HAP-1 (cell line): Measurements from ENCODE around the gene CLTA.

Experiments used
- DNase-seq, 2 experiments: peaks; one replicate each; pipeline ENCODE4 v3.0.0-alpha.2; 2016 to 2020; ENCODE audit warnings: low spot score in 2 of 2
- H3K27me3 ChIP-seq: fragments of 250-450 bp; sonication (Bioruptor Pico); 2 replicates; pipeline ENCODE4 v1.5.1; 2020; ENCODE audit warnings: low read depth, mild to moderate bottlenecking, moderate library complexity
- H3K36me3 ChIP-seq: fragments of 250-450 bp; sonication (Bioruptor Pico); replicated peaks from 2 replicates; pipeline ENCODE4 v1.5.1; 2020; ENCODE audit warnings: mild to moderate bottlenecking
- H3K4me1 ChIP-seq: fragments of 250-450 bp; sonication (Bioruptor Pico); 2 replicates; pipeline ENCODE4 v1.5.1; 2020; ENCODE audit warnings: mild to moderate bottlenecking
- H3K4me3 ChIP-seq: fragments of 250-450 bp; sonication (Bioruptor Pico); 2 replicates; pipeline ENCODE4 v1.5.1; 2020; ENCODE audit warnings: mild to moderate bottlenecking, moderate library complexity
- H3K9me3 ChIP-seq: fragments of 250-450 bp; sonication (Bioruptor Pico); 2 replicates; pipeline ENCODE4 v1.5.1; 2020; ENCODE audit warnings: mild to moderate bottlenecking, moderate library complexity
- in situ Hi-C: fragments of 300-500 bp; cut with MboI; formaldehyde crosslinking; loops from 3 replicates; pipeline ENCODE4 v1.14.3; 2020; ENCODE audit warnings: low sequenced_read_pairs, inconsistent platforms, mixed read lengths

Gene CLTA

DNA sequence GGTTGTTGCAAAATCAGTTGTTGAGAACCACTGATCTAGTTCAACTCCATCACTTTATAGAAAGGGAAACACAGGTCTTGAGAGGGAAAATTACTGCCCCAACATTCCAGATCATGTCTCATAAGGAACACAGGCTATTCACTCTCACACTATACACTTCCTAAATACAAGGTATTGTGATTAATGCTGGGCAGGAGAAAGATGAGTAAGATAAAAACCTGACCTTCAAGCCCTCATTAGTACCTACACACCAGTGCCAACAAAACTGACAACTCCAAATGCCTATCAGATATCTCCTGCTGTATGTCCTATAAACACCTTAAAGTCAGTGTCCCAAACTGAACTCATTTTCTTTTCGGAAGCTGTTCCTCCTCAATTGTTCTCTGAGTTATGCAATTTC lies 59.4 kb downstream of the CLTA start:
- in situ Hi-C loops: no loop called here
- no peaks in the 10 kb centered on the region for H3K27me3 ChIP-seq
- no peaks in the 10 kb centered on the region for H3K9me3 ChIP-seq
- H3K36me3 ChIP-seq: peaks cover 13% of the 10 kb centered on the region
- no peaks in the 10 kb centered on the region for H3K4me1 ChIP-seq
- H3K4me3 ChIP-seq: no peak overlapping the region
- DNase-seq: no peak

DNA sequence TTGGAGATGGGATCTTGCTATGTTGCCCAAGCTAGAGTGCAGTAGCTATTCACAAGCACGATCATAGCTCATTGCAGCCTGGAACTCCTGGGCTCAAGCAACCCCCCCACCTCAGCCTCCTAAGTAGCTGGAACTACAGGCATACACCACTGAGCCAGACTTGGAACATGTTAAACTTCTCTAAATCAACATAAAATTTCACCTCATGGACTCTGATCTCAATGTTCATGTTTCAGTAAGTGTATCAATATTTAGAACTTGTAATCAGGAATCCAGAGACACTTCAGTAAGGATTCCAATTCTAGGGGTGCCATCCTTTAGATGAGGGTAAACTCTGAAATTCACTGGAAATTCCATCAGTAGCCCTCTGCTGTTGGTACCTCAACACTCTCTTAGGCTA lies 60.7 kb downstream of the CLTA start:
- Histone ChIP-seq H3K36me3 (peaks cover 4% of the 10 kb centered on the region), H3K4me1 (no peaks in the 10 kb centered on the region), H3K27me3 (no peaks in the 10 kb centered on the region), H3K9me3 (no peaks in the 10 kb centered on the region), H3K4me3 (no peak overlapping the region)
- DNase-seq: no peak
- in situ Hi-C loops: no loop called here

DNA sequence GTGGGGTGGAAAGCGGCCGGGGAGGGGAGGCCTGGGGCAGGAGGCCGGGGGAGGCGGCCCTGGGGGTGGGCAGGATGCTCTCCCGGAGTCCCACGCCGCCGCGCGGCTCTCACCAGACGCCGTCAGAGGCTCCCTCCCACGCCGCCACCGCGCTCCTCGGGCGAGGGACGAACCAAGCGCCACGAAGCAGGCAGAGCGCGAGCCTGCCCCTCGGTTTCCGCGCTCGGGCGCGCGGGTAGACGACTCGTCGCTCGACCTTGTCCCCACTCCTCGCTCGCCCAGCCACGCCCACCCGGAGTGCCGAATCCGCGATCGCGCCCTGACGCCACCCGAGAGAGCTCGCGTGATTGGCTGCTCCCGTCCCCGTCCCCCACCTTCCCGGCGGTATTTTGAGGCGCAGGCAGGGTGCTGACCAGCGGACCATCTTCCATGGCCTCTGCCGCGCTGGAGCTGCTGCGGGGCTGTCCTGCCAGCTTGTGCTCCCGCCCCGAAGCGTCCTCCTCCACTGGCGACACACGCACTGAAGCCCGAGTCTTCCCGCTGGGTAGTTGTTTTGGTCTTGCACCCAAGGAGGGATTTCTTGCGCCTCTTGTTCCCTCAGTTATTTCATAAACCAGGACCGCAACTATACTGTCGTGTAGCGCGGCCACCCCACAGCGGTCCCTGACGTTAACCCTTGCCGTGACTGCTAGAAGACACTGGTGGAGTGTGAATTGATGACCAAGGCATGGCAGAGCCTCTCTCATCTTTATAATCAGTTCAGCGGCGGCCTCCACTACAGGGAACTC lies 67.7 kb downstream of the CLTA start, which contains the start of gene GNE:
TSS of gene GNE (minus strand) at position 241 of the 788 bp plus-strand sequence. CDS start 9,093 bp downstream, outside the sequence.
- in situ Hi-C loops: no loop called here
- Histone ChIP-seq H3K4me3 (peak within 1 kb of the TSS; percentile 59), H3K36me3 (peaks cover 3% of the 10 kb centered on the region; the same call in 1 of the 2 replicates), H3K9me3 (no peaks in the 10 kb centered on the region), H3K27me3 (no peaks in the 10 kb centered on the region), H3K4me1 (0 out of 2 replicates have a peak, but pooled peaks cover 2% of the 10 kb centered on the region)
- peak; percentile 86 to 99 for DNase-seq

DNA sequence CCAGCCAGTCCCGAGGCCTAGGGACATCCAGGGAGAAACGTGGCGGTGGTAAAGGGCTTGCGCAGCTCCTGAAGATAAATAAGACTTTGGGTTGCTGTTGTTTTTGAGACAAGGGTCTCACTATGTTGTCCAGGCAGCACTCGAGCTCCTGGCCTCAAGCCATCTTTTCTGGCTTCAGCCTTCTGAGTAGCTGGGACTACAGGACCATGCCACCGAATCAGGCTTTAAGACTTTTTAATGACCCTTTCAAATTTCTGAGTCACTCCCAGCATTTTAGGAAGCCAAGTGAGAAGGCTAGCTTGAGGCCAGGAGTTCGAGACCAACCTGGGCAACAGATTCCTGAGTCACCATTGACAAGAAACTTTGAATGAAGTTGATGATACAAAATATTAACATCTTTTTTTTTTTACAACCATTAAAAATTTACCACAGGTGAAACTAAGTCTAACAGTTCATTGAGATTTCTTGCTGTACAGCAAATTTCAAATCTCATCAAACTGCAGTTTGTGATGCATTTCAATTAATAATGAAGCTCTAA lies 68.3 kb downstream of the CLTA start:
- in situ Hi-C loops: no loop called here
- Histone ChIP-seq H3K27me3 (no peaks in the 10 kb centered on the region), H3K9me3 (no peaks in the 10 kb centered on the region), H3K4me1 (0 out of 2 replicates have a peak, but pooled peaks cover 2% of the 10 kb centered on the region), H3K36me3 (peaks cover 3% of the 10 kb centered on the region; the same call in 1 of the 2 replicates), H3K4me3 (peak overlapping the region; percentile 59)
- no peak for DNase-seq
